HepG2 (cell line): ENCODE results near the gene CDC40. TPM values are rescaled to one million over a fixed set of nuclear protein-coding genes. Genes with fewer than 3 reads are reported as not detected.

Experiments
- ATAC-seq: fragments of 200-7000 bp; cut with Tn5 transposase; 3 replicates; pipeline ENCODE4 v1.9.1; 2020; ENCODE audit warnings: mild to moderate bottlenecking, moderate library complexity
- BruUV-seq: library from RNA; stranded (reverse); fragments of 400-500 nt; replicated peaks from 2 replicates; lab custom pipeline; 2021; lab: Mats Ljungman, UMichigan
- CTCF ChIA-PET: fragments of 300-600 bp; formaldehyde crosslinking; extraction: SDS; loops from one replicate; lab custom pipeline; 2021; ENCODE audit warnings: low total read pairs, inconsistent platforms, low intra/inter-chr PET ratio; lab: Yijun Ruan, JAX
- POLR2A ChIA-PET: fragments of 350-600 bp; sonication (Branson Sonifier 250); formaldehyde crosslinking; loops from one replicate; lab custom pipeline; 2020; ENCODE audit warnings: antibody characterized with exemption, inconsistent platforms; lab: Yijun Ruan, JAX
- DNase-seq: peaks from one replicate; pipeline ENCODE4 v3.0.0-alpha.2; 2015; ENCODE audit warnings: low spot score
- FAIRE-seq: peaks from 3 replicates; lab custom pipeline; 2011; peaks lifted over from hg19 to GRCh38; lab: Jason Lieb, UNC
- H2AFZ ChIP-seq: one replicate; pipeline ENCODE4 v1.6.1; 2011; ENCODE audit warnings: low read length, inconsistent platforms
- H3K27ac ChIP-seq: fragments of 300-600 bp; 3 replicates; pipeline ENCODE4 v1.8.0; 2011; ENCODE audit warnings: mixed run types, mild to moderate bottlenecking, mixed read lengths, low read length, inconsistent platforms; ENCODE audit not compliant: insufficient read depth; ENCODE audit errors: extremely low read length
- H3K27me3 ChIP-seq, 2 experiments: fragments of 200-600 bp in 1 of 2; 2 replicates in 1 of 2; 3 replicates in 1 of 2; pipeline versions ENCODE4 v1.6.0 to v1.8.0; 2011; ENCODE audit warnings: low read length in 2 of 2, mild to moderate bottlenecking in 2 of 2, moderate library complexity in 2 of 2, inconsistent platforms in 1 of 2; ENCODE audit not compliant: insufficient read depth in 2 of 2, control insufficient read depth in 1 of 2
- H3K36me3 ChIP-seq, 2 experiments: fragments of 200-600 bp in 1 of 2; replicated peaks in 1 of 2; 2 replicates in 1 of 2; 3 replicates in 1 of 2; pipeline versions ENCODE4 v1.5.1 to v1.8.0; 2011; ENCODE audit warnings: low read length in 2 of 2, inconsistent platforms in 1 of 2; ENCODE audit not compliant: insufficient read depth in 2 of 2, control insufficient read depth in 1 of 2
- H3K4me1 ChIP-seq: 2 replicates; pipeline ENCODE4 v1.5.1; 2012; ENCODE audit warnings: low read length, inconsistent platforms; ENCODE audit not compliant: insufficient read depth
- H3K4me2 ChIP-seq: 2 replicates; pipeline ENCODE4 v1.6.0; 2011; ENCODE audit warnings: low read depth, low read length, inconsistent platforms
- H3K4me3 ChIP-seq, 3 experiments: fragments of 200-600 bp in 1 of 3; sonication (generic), shearing (Covaris generic) in 1 of 3; replicated peaks in 1 of 3; 2 replicates each; pipeline ENCODE4 v1.5.1; 2011 to 2016; ENCODE audit warnings: low read length in 3 of 3, inconsistent platforms in 2 of 3, low read depth in 2 of 3, mild to moderate bottlenecking in 2 of 3, control low read depth in 1 of 3, mixed read lengths in 1 of 3; ENCODE audit not compliant: insufficient read depth in 1 of 3
- H3K79me2 ChIP-seq: one replicate; pipeline ENCODE4 v1.6.1; 2011; ENCODE audit warnings: low read length, inconsistent platforms; ENCODE audit not compliant: insufficient read depth
- H3K9ac ChIP-seq: 2 replicates; pipeline ENCODE4 v1.6.0; 2011; ENCODE audit warnings: mild to moderate bottlenecking, low read depth, low read length, inconsistent platforms; ENCODE audit not compliant: insufficient read depth
- H3K9me3 ChIP-seq: 2 replicates; pipeline ENCODE4 v1.5.1; 2012; ENCODE audit warnings: mild to moderate bottlenecking, low read length
- H4K20me1 ChIP-seq: 2 replicates; pipeline ENCODE4 v1.6.0; 2011; ENCODE audit warnings: inconsistent platforms, mild to moderate bottlenecking, low read length, moderate library complexity; ENCODE audit not compliant: insufficient read depth
- ASH2L ChIP-seq: fragments of 300-600, 200-600 bp; sonication (generic); IDR thresholded peaks from 2 replicates; pipeline ENCODE4 v1.7.0; 2017; ENCODE audit warnings: low read depth, mild to moderate bottlenecking, moderate library complexity, mixed read lengths, low read length; ENCODE audit not compliant: insufficient read length
- CCAR2 ChIP-seq: fragments of 200-400 bp; formaldehyde crosslinking; optimal IDR thresholded peaks from 2 replicates; pipeline ENCODE3; 2018; ENCODE audit warnings: low read depth, mild to moderate bottlenecking, low read length, moderate library complexity
- EHMT2 ChIP-seq: fragments of 200-600 bp; sonication (generic); IDR thresholded peaks from 2 replicates; pipeline ENCODE4 v1.7.0; 2017; ENCODE audit warnings: antibody characterized with exemption, low read depth, low read length, borderline replicate concordance
- ELK4 ChIP-seq: sonication (generic); formaldehyde crosslinking; IDR thresholded peaks from 2 replicates; pipeline ENCODE4 v1.9.0; 2021; ENCODE audit warnings: missing genetic modification reagents, borderline replicate concordance
- GFI1 ChIP-seq: sonication (generic); formaldehyde crosslinking; IDR thresholded peaks from 2 replicates; pipeline ENCODE4 v1.5.0; 2020; ENCODE audit warnings: missing genetic modification reagents, mild to moderate bottlenecking, borderline replicate concordance
- GLMP ChIP-seq: sonication (generic); formaldehyde crosslinking; IDR thresholded peaks from 2 replicates; pipeline ENCODE4 v1.9.0; 2021; ENCODE audit warnings: missing genetic modification reagents, mild to moderate bottlenecking, borderline replicate concordance
- HOXA7 ChIP-seq: sonication (generic); formaldehyde crosslinking; IDR thresholded peaks from 2 replicates; pipeline ENCODE4 v1.8.1; 2022; ENCODE audit warnings: mild to moderate bottlenecking, missing genetic modification reagents, moderate library complexity
- KDM5B ChIP-seq: sonication (generic); formaldehyde crosslinking; IDR thresholded peaks from 2 replicates; pipeline ENCODE4 v1.4.0; 2020; ENCODE audit warnings: missing genetic modification reagents, mild to moderate bottlenecking, borderline replicate concordance
- MLX ChIP-seq: IDR thresholded peaks from 2 replicates; pipeline ENCODE4 v1.6.1; 2016
- NFE2 ChIP-seq: sonication (generic); formaldehyde crosslinking; IDR thresholded peaks from 2 replicates; pipeline ENCODE4 v1.4.0; 2020; ENCODE audit warnings: missing genetic modification reagents
- SATB2 ChIP-seq: sonication (generic); formaldehyde crosslinking; IDR thresholded peaks from 2 replicates; pipeline ENCODE4 v1.5.0; 2020; ENCODE audit warnings: missing genetic modification reagents
- TAF1 ChIP-seq: sonication (generic); formaldehyde crosslinking; IDR thresholded peaks from 2 replicates; pipeline ENCODE4 v1.4.0; 2020; ENCODE audit warnings: missing genetic modification reagents
- THAP9 ChIP-seq: sonication (generic); formaldehyde crosslinking; IDR thresholded peaks from 2 replicates; pipeline ENCODE4; 2020; ENCODE audit warnings: missing genetic modification reagents, mild to moderate bottlenecking, borderline replicate concordance
- TMF1 ChIP-seq: sonication (generic); formaldehyde crosslinking; IDR thresholded peaks from 2 replicates; pipeline ENCODE4 v1.8.1; 2022; ENCODE audit warnings: low read depth, missing genetic modification reagents
- ZNF264 ChIP-seq: sonication (generic); formaldehyde crosslinking; IDR thresholded peaks from 2 replicates; pipeline ENCODE4 v1.4.0; 2020; ENCODE audit warnings: missing genetic modification reagents
- ZNF317 ChIP-seq: sonication (generic); formaldehyde crosslinking; IDR thresholded peaks from 2 replicates; pipeline ENCODE4 v1.5.0; 2020; ENCODE audit warnings: mild to moderate bottlenecking, missing genetic modification reagents
- ZNF441 ChIP-seq: sonication (generic); formaldehyde crosslinking; IDR thresholded peaks from 2 replicates; pipeline ENCODE4 v1.7.0; 2021; ENCODE audit warnings: missing genetic modification reagents, borderline replicate concordance
- ZNF772 ChIP-seq: sonication (generic); formaldehyde crosslinking; IDR thresholded peaks from 2 replicates; pipeline ENCODE4 v1.5.0; 2020; ENCODE audit warnings: mild to moderate bottlenecking, missing genetic modification reagents
- WGBS: methylation state at CpG from one replicate; pipeline ENCODE4 v1.1.6; 2017; ENCODE audit warnings: low lambda C conversion rate; 5-methylcytosine and 5-hydroxymethylcytosine counted together
- in situ Hi-C: cut with HindIII; loops from 2 replicates; pipeline ENCODE4 v1.10.0; 2017; ENCODE audit warnings: low pct_unique_long_range_greater_than_20kb; ENCODE audit not compliant: extremely low pct_ligation_motif_present
- intact Hi-C: fragments of 100-400 bp; cut with micrococcal nuclease; formaldehyde crosslinking; loops from one replicate; pipeline ENCODE4 v1.10.0; 2022; ENCODE audit not compliant: unreplicated experiment
- polyA plus RNA-seq, 8 experiments: library from polyadenylated mRNA; depleted of rRNA in 3 of 8; stranded (reverse) in 7 of 8; unstranded in 1 of 8; fragments of >200 nt; fragmentation: Illumina TruSeq in 4 of 8; extraction: Trizol in 4 of 8; gene quantifications; 2 replicates each; pipeline versions ENCODE4 v1.2.1 to v1.2.3, GENCODE V29; 2011 to 2016; ENCODE audit warnings: low read depth in 4 of 8, missing spikeins in 1 of 8, mixed read lengths in 1 of 8; ENCODE audit not compliant: insufficient read depth in 1 of 8
- total RNA-seq, 5 experiments: library from RNA; depleted of rRNA; stranded (reverse); fragments of >200 nt; fragmentation: Illumina TruSeq; extraction: Trizol; gene quantifications; 2 replicates each; pipeline ENCODE4 v1.2.3, GENCODE V29; 2016; ENCODE audit warnings: low read depth in 1 of 5

Gene CDC40
- total and polyA plus RNA-seq, 2 of the 13 experiments (the other 11 are each of a cell fraction or from before 2014, with no cell fraction given), result 11.4 to 21.5 TPM

- H3K79me2 ChIP-seq, result no peaks in the 10 kb centered on the region
- no peak for TF ChIP-seq EHMT2
- TF ChIP-seq MLX (CRISPR knock-in tag), result no peak
- no peak for TF ChIP-seq ZNF441 (CRISPR knock-in tag)
- TF ChIP-seq TMF1 (CRISPR knock-in tag), result no peak
- no peak for TF ChIP-seq GFI1
- no peak for TF ChIP-seq CCAR2
- TF ChIP-seq HOXA7 (CRISPR knock-in tag), result no peak
- no peak for TF ChIP-seq ASH2L
- TF ChIP-seq THAP9 (CRISPR knock-in tag), result no peak
- TF ChIP-seq ZNF317 (CRISPR knock-in tag), result no peak
- no peak for TF ChIP-seq TAF1 (CRISPR knock-in tag)
- TF ChIP-seq SATB2 (CRISPR knock-in tag), result no peak
- TF ChIP-seq GLMP (CRISPR knock-in tag), result no peak
- TF ChIP-seq ZNF772, result no peak
- TF ChIP-seq ZNF264 (CRISPR knock-in tag), result no peak
- TF ChIP-seq KDM5B (CRISPR knock-in tag), result no peak
- TF ChIP-seq NFE2 (CRISPR knock-in tag), result no peak
- TF ChIP-seq ELK4, result no peak
- TF ChIP-seq, all 625 proteins: peak for 0
- Histone ChIP-seq H3K27me3 (no peaks in the 10 kb centered on the region), H3K36me3 (no peaks in the 10 kb centered on the region), H3K9me3 (no peaks in the 10 kb centered on the region), H3K4me1 (no peaks in the 10 kb centered on the region), H4K20me1 (no peaks in the 10 kb centered on the region), H3K9ac (no peak overlapping the region), H3K27ac (no peak overlapping the region), H2AFZ (no peak overlapping the region), H3K4me3 (no peak overlapping the region), H3K4me2 (no peak overlapping the region)
- DNase-seq (no peak), ATAC-seq (no peak), FAIRE-seq (no peak)
- no TSS peak for BruUV-seq
- in situ Hi-C loops, result no loop called here
- intact Hi-C loops, result no loop called here
- 99% methylated on average over 3 of the region's 3 CpGs for WGBS
- CTCF ChIA-PET, result no interaction called here
- POLR2A ChIA-PET, result no interaction called here
These were observed 32.4 kb upstream of the CDC40 start for GRCh38 chr6:110147870-110148269.
